Islet precursor cell (in vitro differentiated cells): ENCODE data around the gene PXDN.
A peak's percentile ranks its signal among the peaks of the same experiment; 100 is the strongest.
"Not testable (repeated sequence)": the region's sequence is repeated elsewhere in the genome, so short reads cannot be mapped to it uniquely, and the experiment has no call there.

Experiments
- DNase-seq: peaks from one replicate; pipeline ENCODE4 v3.0.0-alpha.2; 2018

Gene PXDN

GRCh38 chr2:1680222-1681016 is 63.9 kb downstream of the PXDN start:
- no peak for DNase-seq

- DNase-seq: not testable (repeated sequence)
Measured at GRCh38 chr2:1679488-1680039, 64.8 kb downstream of the PXDN start.

GRCh38 chr2:1679065-1679464 is 65.2 kb downstream of the PXDN start:
- not testable (repeated sequence) for DNase-seq

GRCh38 chr2:1678609-1679008 is 65.7 kb downstream of the PXDN start:
- no peak for DNase-seq

GRCh38 chr2:1677821-1678165 is 66.5 kb downstream of the PXDN start:
- DNase-seq: no peak

- no peak for DNase-seq
Measured at GRCh38 chr2:1676913-1677820, 67.1 kb downstream of the PXDN start.

- DNase-seq: no peak
Measured at GRCh38 chr2:1676091-1676912, 68.0 kb downstream of the PXDN start.

- DNase-seq: no peak
Measured at GRCh38 chr2:1675633-1676032, 68.7 kb downstream of the PXDN start.

- no peak for DNase-seq
Measured at GRCh38 chr2:1674766-1675397, 69.4 kb downstream of the PXDN start.

- DNase-seq: no peak
Measured at GRCh38 chr2:1674276-1674675, 70.0 kb downstream of the PXDN start.

GRCh38 chr2:1673160-1673944 is 71.0 kb downstream of the PXDN start:
- no peak for DNase-seq

- DNase-seq: no peak
Measured at GRCh38 chr2:1672738-1673137, 71.6 kb downstream of the PXDN start.

GRCh38 chr2:1671916-1672315 is 72.4 kb downstream of the PXDN start:
- DNase-seq: no peak

GRCh38 chr2:1670636-1671035 is 73.7 kb downstream of the PXDN start:
- no peak for DNase-seq

GRCh38 chr2:1665761-1666505 is 78.4 kb downstream of the PXDN start:
- peak; percentile 45 for DNase-seq

GRCh38 chr2:1664698-1665097 is 79.6 kb downstream of the PXDN start:
- peak; percentile 23 for DNase-seq

GRCh38 chr2:1664076-1664605 is 80.2 kb downstream of the PXDN start:
- peak; percentile 46 for DNase-seq

GRCh38 chr2:1663621-1664020 is 80.7 kb downstream of the PXDN start:
- DNase-seq: no peak

GRCh38 chr2:1662606-1663180 is 81.6 kb downstream of the PXDN start:
- no peak for DNase-seq
